Activated CD4-positive, CD25-positive, alpha-beta regulatory T cell treated with anti-CD3 and anti-CD28 coated beads, Interleukin-2, amount 50 U/mL, for 72 hours (primary cell): ENCODE results near the gene DLG1.
"Not testable (repeated sequence)": the region's sequence is repeated elsewhere in the genome, so short reads cannot be mapped to it uniquely, and the experiment has no call there.

ENCODE experiments used
- DNase-seq: peaks from one replicate; pipeline ENCODE4 v3.0.0; 2021

Gene DLG1

GRCh38 chr3:197204736-197205135 is 93.7 kb downstream of the DLG1 start:
- no peak for DNase-seq

- no peak for DNase-seq
Measured at GRCh38 chr3:197203714-197204146, 94.7 kb downstream of the DLG1 start.

- DNase-seq = no peak
Measured at GRCh38 chr3:197202694-197203093, 95.7 kb downstream of the DLG1 start.

- no peak for DNase-seq
Measured at GRCh38 chr3:197201791-197202452, 96.5 kb downstream of the DLG1 start.

- not testable (repeated sequence) for DNase-seq
Measured at GRCh38 chr3:197200856-197201255, 97.6 kb downstream of the DLG1 start.

GRCh38 chr3:197197334-197197733 is 101.1 kb downstream of the DLG1 start:
- DNase-seq = no peak

- DNase-seq = no peak
Measured at GRCh38 chr3:197196192-197196591, 102.2 kb downstream of the DLG1 start.

GRCh38 chr3:197195326-197195725 is 103.1 kb downstream of the DLG1 start:
- DNase-seq = no peak

- DNase-seq = not testable (repeated sequence)
Measured at GRCh38 chr3:197193759-197194158, 104.7 kb downstream of the DLG1 start.

- no peak for DNase-seq
Measured at GRCh38 chr3:197191897-197192296, 106.5 kb downstream of the DLG1 start.

GRCh38 chr3:197189623-197190022 is 108.8 kb downstream of the DLG1 start:
- DNase-seq = no peak

- no peak for DNase-seq
Measured at GRCh38 chr3:197188963-197189362, 109.4 kb downstream of the DLG1 start.

GRCh38 chr3:197186887-197187588 is 111.4 kb downstream of the DLG1 start:
- DNase-seq = no peak

- no peak for DNase-seq
Measured at GRCh38 chr3:197183582-197183981, 114.8 kb downstream of the DLG1 start.

GRCh38 chr3:197181741-197182140 is 116.7 kb downstream of the DLG1 start:
- DNase-seq = no peak

GRCh38 chr3:197178998-197179397 is 119.4 kb downstream of the DLG1 start:
- no peak for DNase-seq

- no peak for DNase-seq
Measured at GRCh38 chr3:197175503-197175902, 122.9 kb downstream of the DLG1 start.

GRCh38 chr3:197174927-197175326 is 123.5 kb downstream of the DLG1 start:
- DNase-seq = no peak

GRCh38 chr3:197173620-197174019 is 124.8 kb downstream of the DLG1 start:
- no peak for DNase-seq

GRCh38 chr3:197171481-197172067 is 126.8 kb downstream of the DLG1 start:
- DNase-seq = no peak

GRCh38 chr3:197169028-197169427 is 129.4 kb downstream of the DLG1 start:
- DNase-seq = no peak

- DNase-seq = no peak
Measured at GRCh38 chr3:197168606-197169005, 129.8 kb downstream of the DLG1 start.

- no peak for DNase-seq
Measured at GRCh38 chr3:197168063-197168462, 130.3 kb downstream of the DLG1 start.

- no peak for DNase-seq
Measured at GRCh38 chr3:197167549-197167948, 130.9 kb downstream of the DLG1 start.
